ENCODE data around the gene DGAT2.

DGAT2 gene

DNA sequence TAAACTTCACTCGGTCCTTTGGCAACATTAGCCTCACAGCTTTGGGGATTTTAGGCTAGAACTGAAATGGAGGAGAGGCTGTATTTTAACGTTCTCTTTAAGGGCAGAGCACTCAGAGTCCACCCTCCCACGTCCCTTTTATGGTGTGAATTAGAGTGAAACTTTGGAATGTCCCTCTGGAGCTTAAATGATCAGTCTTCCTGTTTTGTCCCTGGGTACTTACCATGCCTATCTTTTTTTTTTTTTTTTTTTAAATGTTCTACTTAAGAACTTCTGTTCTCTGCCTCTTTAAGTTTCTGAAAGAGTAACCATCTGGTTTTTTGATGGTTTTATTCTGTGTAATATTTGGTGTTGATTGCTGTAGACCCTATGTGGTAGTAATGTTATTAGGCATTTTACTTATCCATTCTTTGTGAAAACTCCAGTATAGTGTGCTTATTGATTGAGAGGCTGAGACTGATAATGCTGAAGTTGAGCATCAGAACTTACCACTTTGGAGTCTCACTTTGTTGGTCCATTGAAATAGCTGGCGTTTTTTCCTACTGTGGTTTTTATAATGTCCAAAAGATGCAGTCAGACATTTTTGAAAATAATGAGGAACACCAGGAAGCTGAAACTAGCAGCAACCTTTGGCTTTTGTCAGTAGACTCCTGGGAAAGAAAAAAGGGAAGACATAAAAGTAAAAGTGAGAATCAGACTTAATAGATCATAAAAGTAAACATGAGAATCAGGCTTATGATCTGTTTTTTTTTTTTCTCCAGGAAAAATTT lies 58.1 kb downstream of the DGAT2 start:
- DNase-seq (ENCODE audit: low read depth in 2 of 2), result no peak

DNA sequence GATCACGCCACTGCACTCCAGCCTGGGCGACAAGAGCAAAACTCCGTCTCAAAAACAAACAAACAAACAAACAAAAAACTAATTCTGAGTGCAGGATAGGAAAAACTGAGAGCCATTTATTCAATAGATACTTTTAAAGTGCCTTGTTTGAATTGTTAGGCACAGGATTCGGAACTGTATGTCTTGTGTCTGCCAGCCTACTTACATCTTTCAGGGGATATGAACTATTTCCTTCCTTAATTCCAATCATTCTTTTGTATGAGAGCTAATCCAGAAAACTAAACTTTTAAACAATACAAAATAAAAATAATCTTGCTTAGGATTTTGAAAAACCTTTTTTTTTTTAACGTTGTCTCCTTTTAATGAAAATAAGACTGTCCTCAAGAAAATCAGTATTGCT lies 59.0 kb downstream of the DGAT2 start:
- no peak for DNase-seq (ENCODE audit: low read depth in 2 of 2)

DNA sequence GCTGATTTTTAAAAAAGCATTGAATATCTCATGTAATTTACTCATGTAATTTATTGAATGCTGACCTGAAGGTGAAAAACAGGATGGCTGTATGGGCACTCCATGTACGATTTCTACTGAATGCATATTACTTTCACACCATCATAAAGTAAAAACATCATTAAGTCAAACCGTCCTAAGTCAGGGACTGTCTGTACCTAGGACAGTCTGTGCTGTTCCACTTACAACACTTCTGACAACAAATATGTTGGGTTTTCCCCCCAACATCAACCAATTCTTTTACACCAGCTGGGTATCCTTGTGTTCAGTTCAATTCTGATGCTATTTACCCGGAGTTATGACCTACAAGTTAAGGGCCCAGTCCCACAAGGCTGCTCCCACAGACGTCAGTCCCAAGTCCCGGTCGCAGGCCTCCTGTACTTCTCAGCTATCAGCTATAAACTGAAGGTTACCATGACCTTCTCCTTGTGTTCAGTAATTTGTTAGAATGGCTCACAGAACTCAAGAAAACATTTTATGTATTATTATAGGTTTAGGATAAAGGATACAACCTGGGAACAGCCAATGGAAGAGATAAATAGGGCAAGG lies 63.4 kb downstream of the DGAT2 start:
- no peak for DNase-seq (ENCODE audit: low read depth in 2 of 2)

DNA sequence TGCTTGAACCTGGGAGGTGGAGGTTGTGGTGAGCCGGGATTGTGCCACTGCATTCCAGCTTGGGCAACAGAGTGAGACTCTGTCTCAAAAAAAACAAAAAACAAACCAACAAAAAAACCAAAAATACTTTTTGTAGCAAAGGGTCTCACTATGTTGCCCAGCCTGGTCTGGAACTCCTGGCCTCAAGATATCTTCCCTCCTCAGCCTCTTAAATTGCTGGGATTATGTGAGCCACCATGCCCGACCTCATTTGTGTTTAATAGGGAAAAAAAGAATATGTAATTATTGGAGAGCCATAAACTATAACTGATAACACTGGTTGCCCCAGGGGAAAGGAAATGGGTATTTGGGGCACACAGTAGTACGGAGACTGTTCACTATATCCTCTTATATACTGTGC lies 66.2 kb downstream of the DGAT2 start:
- DNase-seq (ENCODE audit: low read depth in 2 of 2), result no peak

DNA sequence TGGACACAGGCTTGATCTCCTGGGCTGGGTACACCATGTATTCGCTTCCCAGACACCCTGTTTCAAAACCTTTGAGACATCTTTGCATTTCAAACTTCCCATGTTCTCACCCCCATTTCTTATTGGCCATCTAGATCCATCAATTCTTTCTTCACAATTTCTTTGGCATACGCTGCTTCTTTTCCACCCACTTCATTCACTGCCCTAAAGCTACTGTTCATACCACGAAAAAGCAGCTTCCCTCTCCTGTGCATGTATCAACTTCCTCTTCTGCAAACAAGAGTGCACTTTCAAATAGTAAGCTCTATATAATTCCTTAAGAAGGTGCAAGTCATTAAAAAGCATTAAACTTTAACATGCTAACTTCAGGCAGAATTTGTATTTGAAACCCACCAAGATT lies 67.8 kb downstream of the DGAT2 start:
- no peak for DNase-seq (ENCODE audit: low read depth in 2 of 2)

DNA sequence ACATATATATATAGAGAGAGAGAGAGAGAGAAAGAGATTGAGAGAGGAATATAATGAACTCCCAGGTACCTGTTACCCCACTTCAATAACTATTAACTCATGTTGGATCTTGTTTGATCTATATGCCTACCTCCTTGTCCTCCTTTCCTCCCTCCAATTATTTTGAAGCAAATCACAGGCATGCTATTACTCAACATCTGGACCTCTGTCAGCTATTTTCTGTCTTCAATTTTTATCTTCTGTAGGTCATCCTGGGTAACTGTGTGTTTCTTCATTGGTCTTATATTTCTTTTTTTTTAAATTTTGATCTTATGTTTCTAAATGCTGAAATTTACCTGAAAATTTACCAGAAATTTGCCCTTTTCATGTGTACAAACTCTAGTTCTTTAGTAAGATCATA lies 71.3 kb downstream of the DGAT2 start:
- no peak for DNase-seq (ENCODE audit: low read depth in 2 of 2)

DNA sequence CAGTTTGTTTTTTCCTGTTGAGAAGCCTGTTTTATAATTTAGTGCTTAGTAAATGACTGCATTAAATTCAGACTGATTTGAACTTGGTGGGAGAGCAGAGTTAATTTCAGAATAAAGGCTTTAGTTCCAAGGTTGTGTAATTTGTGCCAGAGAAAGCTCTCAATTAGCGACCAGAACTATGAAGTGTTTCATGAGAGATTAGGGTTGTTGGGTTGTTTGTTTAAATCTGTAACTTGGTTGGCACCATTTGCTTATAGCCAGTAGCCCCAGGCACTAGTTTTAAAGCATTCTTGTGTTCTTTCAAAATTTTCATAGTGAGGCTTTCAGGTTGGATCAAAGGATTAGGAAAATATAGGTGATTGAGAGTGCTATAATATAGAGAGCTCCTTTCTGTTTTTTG lies 71.9 kb downstream of the DGAT2 start:
- DNase-seq (ENCODE audit: low read depth in 2 of 2), result no peak

DNA sequence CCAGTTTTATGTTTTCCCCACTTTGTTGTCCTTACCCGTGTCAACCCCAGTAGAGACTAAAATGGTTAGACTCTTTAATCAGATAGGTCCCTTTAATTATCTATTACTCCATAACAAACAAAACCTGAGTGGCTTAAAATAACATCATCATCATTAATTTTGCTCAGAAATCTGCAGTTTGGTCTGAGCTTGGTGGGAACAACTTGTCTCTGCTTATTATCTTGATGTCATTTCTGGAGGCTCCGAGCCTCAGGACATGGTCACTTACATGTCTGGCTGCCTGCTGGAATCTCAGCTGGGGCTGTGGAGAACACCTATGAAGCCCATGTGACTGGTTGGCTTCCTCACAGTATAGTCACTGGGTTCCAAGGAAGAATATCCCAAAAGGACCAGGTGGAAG lies 73.2 kb downstream of the DGAT2 start:
- DNase-seq (ENCODE audit: low read depth in 2 of 2), result no peak

DNA sequence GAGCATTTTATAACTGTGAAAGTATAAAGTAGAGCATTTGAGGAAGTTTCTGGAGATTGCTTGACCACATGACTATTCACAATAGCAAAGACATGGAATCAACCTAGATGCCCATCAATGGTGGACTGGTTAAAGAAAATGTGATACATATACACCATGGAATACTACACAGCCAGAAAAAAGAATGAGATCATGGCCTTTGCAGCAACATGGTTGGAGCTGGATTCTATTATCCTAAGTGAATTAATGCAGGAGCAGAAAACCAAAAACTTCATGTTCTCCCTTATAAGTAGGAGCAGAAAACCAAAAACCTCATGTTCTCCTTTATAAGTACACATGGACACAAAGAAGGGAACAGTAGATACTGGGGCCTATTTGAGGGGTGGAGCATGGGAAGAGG lies 76.7 kb downstream of the DGAT2 start:
- DNase-seq (ENCODE audit: low read depth in 2 of 2), result no peak

DNA sequence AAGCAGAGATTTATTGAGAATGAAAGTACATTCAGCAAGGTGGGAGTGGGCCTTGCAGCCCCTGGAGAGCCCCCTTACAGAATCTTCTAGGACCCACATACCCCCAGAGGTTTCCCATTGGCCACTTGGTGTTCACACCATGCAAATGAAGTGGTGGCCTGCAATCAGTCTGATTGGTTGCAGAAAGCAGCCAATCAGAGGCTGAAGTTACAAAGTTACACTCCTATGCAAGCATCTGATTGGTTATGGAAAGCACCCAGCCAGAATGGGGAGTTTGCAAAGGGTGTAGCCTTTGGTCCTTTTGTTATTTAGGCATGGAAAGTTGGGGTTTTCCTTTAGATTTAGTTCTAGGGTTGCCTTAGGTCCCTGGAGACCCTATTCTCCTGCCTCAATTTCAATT lies 81.3 kb downstream of the DGAT2 start:
- DNase-seq (ENCODE audit: low read depth in 2 of 2), result no peak

DNA sequence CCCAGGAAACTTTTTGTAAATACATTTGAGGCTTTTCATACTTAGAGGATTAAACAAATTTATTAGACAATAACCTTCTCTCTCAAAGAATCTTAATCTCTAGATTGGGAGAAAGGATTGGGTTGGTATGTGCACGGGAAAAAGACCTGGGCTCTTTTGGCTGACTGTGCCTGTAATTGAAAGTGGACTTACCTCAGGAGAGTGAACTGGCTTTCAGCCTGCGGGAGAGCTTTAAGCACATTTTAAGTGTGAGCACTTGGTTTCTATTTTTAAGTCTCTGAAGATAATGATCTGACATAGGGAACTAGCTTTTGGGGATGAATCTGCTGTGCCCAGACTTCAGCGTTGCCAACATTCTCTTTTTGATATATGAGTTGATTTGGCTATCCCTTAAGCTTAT lies 82.2 kb downstream of the DGAT2 start:
- DNase-seq (ENCODE audit: low read depth in 2 of 2), result no peak

Measured in stimulated activated CD8-positive, alpha-beta memory T cell treated with anti-CD3 and anti-CD28 coated beads, Interleukin-2, amount 100 ng/mL, for 1 hour (primary cell).